Measurements from ENCODE around the gene MTERF4. TPM values are rescaled to one million over a fixed set of nuclear protein-coding genes. Genes with fewer than 3 reads are reported as not detected.

The MTERF4 gene
- polyA plus RNA-seq, 1 donor from 2014 or later, result 142 TPM

DNA sequence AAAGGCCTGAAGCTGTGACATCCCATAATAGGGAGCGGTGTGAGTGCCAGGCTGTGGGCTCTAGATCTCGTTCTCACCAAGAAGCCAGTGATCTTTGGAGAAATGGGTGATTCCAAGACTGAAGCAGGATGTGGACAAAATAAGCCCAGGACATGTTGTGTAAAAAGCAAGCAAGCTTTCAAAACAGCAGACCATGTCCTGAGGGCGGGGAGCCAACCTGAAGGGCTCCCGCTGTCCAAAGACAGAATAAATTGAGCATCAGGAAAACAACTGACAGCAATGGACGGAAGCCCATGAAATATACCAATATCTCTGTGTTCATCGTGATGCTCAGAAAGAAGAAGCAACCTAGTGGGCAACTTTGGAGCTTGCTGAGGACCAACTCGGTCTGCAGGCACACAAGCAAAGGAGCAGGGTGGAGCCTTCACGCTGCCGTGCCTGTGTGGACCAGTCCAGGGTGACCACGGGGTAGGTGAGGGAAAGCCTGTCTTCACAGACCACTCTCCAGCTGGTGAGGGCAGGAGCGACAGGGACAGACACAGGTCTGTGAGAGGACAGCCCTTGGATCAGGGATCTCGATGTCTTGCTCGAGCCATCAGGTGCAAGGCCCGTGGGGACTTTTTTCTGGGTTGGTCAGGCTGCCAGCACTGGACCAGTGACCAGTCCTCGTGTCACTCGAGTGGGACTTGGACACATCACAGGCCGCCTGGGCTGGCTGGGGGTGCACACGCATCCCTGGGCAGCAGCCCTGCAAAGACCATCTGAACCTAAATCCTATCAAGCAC, 21.5 kb downstream of the MTERF4 start:
- TF ChIP-seq POLR2AphosphoS5 (IDR thresholded peaks at IDR 0.05), result no peak
- no peak for TF ChIP-seq SMC3 (conservative IDR thresholded peaks at IDR 0.05; ENCODE audit: poor library complexity)
- TF ChIP-seq MXI1 (conservative IDR thresholded peaks at IDR 0.05; ENCODE audit: poor library complexity, severe bottlenecking), result no peak
- no peak for TF ChIP-seq EZH2 (IDR thresholded peaks at IDR 0.05; ENCODE audit: borderline replicate concordance, insufficient read depth, low read length, poor library complexity, severe bottlenecking)

DNA sequence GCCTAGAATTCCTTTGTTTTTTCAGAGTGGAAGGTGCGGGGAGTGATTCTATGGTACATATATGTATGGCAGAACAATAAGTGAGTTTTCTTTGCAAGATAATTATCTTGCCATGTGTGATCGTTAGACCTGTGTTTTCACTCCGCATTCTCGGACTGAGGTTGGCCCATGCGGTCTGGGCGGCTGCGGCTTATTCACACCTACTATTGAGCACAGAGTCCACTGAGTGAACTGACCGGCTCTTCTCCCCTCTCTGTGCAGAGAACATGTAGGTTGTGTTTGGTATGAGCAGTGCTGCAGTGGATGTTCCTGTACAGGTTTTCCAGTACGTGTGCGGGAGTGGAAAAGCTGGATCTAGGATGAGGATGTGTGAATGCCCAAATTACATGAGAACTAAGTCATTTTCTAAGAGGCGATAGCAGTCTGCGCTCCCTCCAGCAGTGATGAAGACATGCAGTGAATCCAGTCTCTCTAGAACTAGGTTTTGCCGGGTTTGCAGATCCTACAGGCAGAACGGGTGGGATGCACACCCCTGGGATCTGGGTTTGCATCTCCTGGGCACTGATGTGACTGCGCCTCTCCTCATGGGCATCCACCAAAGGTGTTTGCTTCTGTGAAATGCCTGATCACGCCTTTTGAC, 27.1 kb downstream of the MTERF4 start:
- Histone ChIP-seq H3K36me3 (ENCODE audit: insufficient read depth, low read length) (no peaks in the 10 kb centered on the region), H3K27me3 (ENCODE audit: insufficient read depth, low read depth, low read length) (no peaks in the 10 kb centered on the region), H3K27ac (ENCODE audit: low read length) (no peak overlapping the region), H3K9ac (ENCODE audit: low read length) (no peak overlapping the region), H4K20me1 (ENCODE audit: insufficient read depth) (no peaks in the 10 kb centered on the region), H3K9me3 (ENCODE audit: low read length) (no peaks in the 10 kb centered on the region), H3K4me3 (ENCODE audit: low read length) (no peak overlapping the region), H3K79me2 (replicated peaks; ENCODE audit: insufficient read depth, low read length) (no peaks in the 10 kb centered on the region), H3F3A (ENCODE audit: insufficient read depth, low read length, poor library complexity, severe bottlenecking) (no peaks in the 10 kb centered on the region), H3K4me2 (ENCODE audit: low read length) (no peak overlapping the region), H2AFZ (ENCODE audit: low read depth, low read length) (no peak overlapping the region), H3K9me2 (ENCODE audit: insufficient read depth, low read length) (no peaks in the 10 kb centered on the region)
- TF ChIP-seq REST (IDR thresholded peaks at IDR 0.05; ENCODE audit: borderline replicate concordance) (no peak), SMC3 (conservative IDR thresholded peaks at IDR 0.05; ENCODE audit: poor library complexity) (no peak), EP300 (conservative IDR thresholded peaks at IDR 0.05; ENCODE audit: poor library complexity, severe bottlenecking) (no peak), CTCF (IDR thresholded peaks at IDR 0.05; ENCODE audit: poor library complexity, severe bottlenecking) (no peak), POLR2AphosphoS5 (IDR thresholded peaks at IDR 0.05) (no peak), EZH2 (IDR thresholded peaks at IDR 0.05; ENCODE audit: borderline replicate concordance, insufficient read depth, low read length, poor library complexity, severe bottlenecking) (no peak), TAF1 (IDR thresholded peaks at IDR 0.05; ENCODE audit: low read depth) (no peak), RAD21 (conservative IDR thresholded peaks at IDR 0.05) (no peak), MXI1 (conservative IDR thresholded peaks at IDR 0.05; ENCODE audit: poor library complexity, severe bottlenecking) (no peak)

More for the DNA sequence above, 21.5 kb downstream of the MTERF4 start:
- Histone ChIP-seq H3K9ac (ENCODE audit: low read length) (no peak overlapping the region), H3K79me2 (replicated peaks; ENCODE audit: insufficient read depth, low read length) (no peaks in the 10 kb centered on the region), H3K4me2 (ENCODE audit: low read length) (no peak overlapping the region), H4K20me1 (ENCODE audit: insufficient read depth) (no peaks in the 10 kb centered on the region), H3K27me3 (ENCODE audit: insufficient read depth, low read depth, low read length) (no peaks in the 10 kb centered on the region), H2AFZ (ENCODE audit: low read depth, low read length) (no peak overlapping the region), H3K4me3 (ENCODE audit: low read length) (no peak overlapping the region), H3K36me3 (ENCODE audit: insufficient read depth, low read length) (no peaks in the 10 kb centered on the region), H3K9me3 (ENCODE audit: low read length) (no peaks in the 10 kb centered on the region), H3F3A (ENCODE audit: insufficient read depth, low read length, poor library complexity, severe bottlenecking) (no peaks in the 10 kb centered on the region), H3K27ac (ENCODE audit: low read length) (no peak overlapping the region), H3K9me2 (ENCODE audit: insufficient read depth, low read length) (no peaks in the 10 kb centered on the region)
